Thyroid gland (tissue), 4 donors: ENCODE measurements around the gene PARD6B. TPM values are rescaled to one million over a fixed set of nuclear protein-coding genes. Genes with fewer than 3 reads are reported as not detected.
"Not testable (repeated sequence)": the region's sequence is repeated elsewhere in the genome, so short reads cannot be mapped to it uniquely, and the experiment has no call there.

ENCODE experiments used
- DNase-seq, 2 donors: peaks; one replicate each; pipeline ENCODE4 v3.0.0-alpha.2; 2019
- H3K27ac ChIP-seq, 3 donors: fragments of 200-600 bp; sonication (generic); 1 replicate in 2 of 3; 2 replicates in 1 of 3; pipeline ENCODE4 v1.5.1; 2016 to 2019; ENCODE audit warnings: mild to moderate bottlenecking in 1 of 3, moderate library complexity in 1 of 3
- H3K27me3 ChIP-seq: fragments of 200-600 bp; sonication (generic); one replicate; pipeline ENCODE4 v1.5.1; 2019
- H3K36me3 ChIP-seq, 2 donors: fragments of 200-600 bp; sonication (generic); one replicate each; pipeline ENCODE4 v1.5.1; 2016 to 2019
- H3K4me1 ChIP-seq, 2 donors: fragments of 200-600 bp; sonication (generic); one replicate each; pipeline ENCODE4 v1.5.1; 2017 to 2019
- H3K4me3 ChIP-seq, 3 donors: fragments of 200-600 bp; sonication (generic); replicated peaks in 1 of 3; 1 replicate in 2 of 3; 2 replicates in 1 of 3; pipeline ENCODE4 v1.5.1; 2016; ENCODE audit warnings: mild to moderate bottlenecking in 1 of 3
- H3K9me3 ChIP-seq: fragments of 200-600 bp; sonication (generic); one replicate; pipeline ENCODE4 v1.5.1; 2017
- CTCF ChIP-seq, 6 experiments: fragments of 200-600 bp in 3 of 6; fragments of 450-650 bp in 3 of 6; sonication (generic) in 3 of 6; IDR thresholded peaks; one replicate each; pipeline ENCODE4 v1.5.1; 2016 to 2019; ENCODE audit warnings: antibody characterized with exemption in 6 of 6, mild to moderate bottlenecking in 2 of 6, inconsistent platforms in 1 of 6, moderate library complexity in 1 of 6
- POLR2A ChIP-seq, 2 donors: fragments of 450-650 bp; IDR thresholded peaks; one replicate each; pipeline ENCODE4 v1.6.1; 2017; ENCODE audit warnings: antibody characterized with exemption in 2 of 2, mild to moderate bottlenecking in 2 of 2, moderate library complexity in 1 of 2
- WGBS, 2 donors: methylation state at CpG; one replicate each; pipeline ENCODE4 v1.1.5; 2017; 5-methylcytosine and 5-hydroxymethylcytosine counted together
- intact Hi-C: fragments of 100-400 bp; cut with DNase I; formaldehyde crosslinking; loops from one replicate; pipeline ENCODE4 v1.15.1; 2023
- total RNA-seq, 4 donors: library from RNA; depleted of rRNA; stranded (reverse); fragments of >200 nt; gene quantifications; one replicate each; pipeline ENCODE4 v1.2.3, GENCODE V29; 2016

PARD6B gene
- total RNA-seq, 4 donors from 2014 or later: 14.3 to 18.1 (median 17.7) TPM

- no peak for DNase-seq
- WGBS, 2 donors: 81 to 85% methylated on average over 9 of the region's 9 CpGs
- Histone ChIP-seq H3K4me1 (peaks cover 4 to 6% of the 10 kb centered on the region in 2 donors), H3K27me3 (no peaks in the 10 kb centered on the region), H3K27ac (no peak overlapping the region), H3K4me3 (no peak overlapping the region), H3K36me3 (no peaks in the 10 kb centered on the region), H3K9me3 (no peaks in the 10 kb centered on the region)
- intact Hi-C loops: no loop called here
- no peak for TF ChIP-seq POLR2A (IDR thresholded peaks at IDR 0.05)
- no peak for TF ChIP-seq CTCF (IDR thresholded peaks at IDR 0.05)
Measured at GRCh38 chr20:50695135-50695872, 36.1 kb upstream of the PARD6B start.

GRCh38 chr20:50698255-50698654, 33.1 kb upstream of the PARD6B start:
- H3K36me3 ChIP-seq, H3K27ac ChIP-seq, intact Hi-C loops, DNase-seq, H3K27me3 ChIP-seq, H3K4me3 ChIP-seq, H3K9me3 ChIP-seq: not testable (repeated sequence)
- peaks cover 11 to 13% of the 10 kb centered on the region in 2 donors for H3K4me1 ChIP-seq
- WGBS, 2 donors: 93% methylated on average over 7 of the region's 7 CpGs

GRCh38 chr20:50699688-50700087, 31.7 kb upstream of the PARD6B start:
- Histone ChIP-seq H3K27ac (no peak overlapping the region), H3K9me3 (no peaks in the 10 kb centered on the region), H3K4me3 (no peak overlapping the region), H3K4me1 (peaks cover 11 to 13% of the 10 kb centered on the region in 2 donors), H3K36me3 (no peaks in the 10 kb centered on the region), H3K27me3 (no peaks in the 10 kb centered on the region)
- intact Hi-C loops: no loop called here
- TF ChIP-seq CTCF (IDR thresholded peaks at IDR 0.05): no peak
- TF ChIP-seq POLR2A (IDR thresholded peaks at IDR 0.05): no peak
- 97 to 98% methylated on average over 5 of the region's 5 CpGs for WGBS, 2 donors
- no peak for DNase-seq

- DNase-seq: peak; percentile 32 to 50
- Histone ChIP-seq H3K27me3 (no peaks in the 10 kb centered on the region), H3K4me3 (no peak overlapping the region), H3K36me3 (no peaks in the 10 kb centered on the region), H3K27ac (peak overlapping the region; percentile 43 to 64 (median 63)), H3K4me1 (peaks cover 11 to 13% of the 10 kb centered on the region in 2 donors), H3K9me3 (no peaks in the 10 kb centered on the region)
- WGBS, 2 donors: 57 to 65% methylated on average over 11 of the region's 11 CpGs
- no peak for TF ChIP-seq POLR2A (IDR thresholded peaks at IDR 0.05)
- no peak for TF ChIP-seq CTCF (IDR thresholded peaks at IDR 0.05)
- intact Hi-C loops: no loop called here
Measured at GRCh38 chr20:50701041-50701963, 30.1 kb upstream of the PARD6B start.

- H3K9me3 ChIP-seq, H3K36me3 ChIP-seq, H3K27ac ChIP-seq, intact Hi-C loops, H3K4me3 ChIP-seq, DNase-seq, H3K27me3 ChIP-seq: not testable (repeated sequence)
- peaks cover 11 to 13% of the 10 kb centered on the region in 2 donors for H3K4me1 ChIP-seq
- WGBS, 2 donors: 82 to 89% methylated on average over 9 of the region's 9 CpGs
Measured at GRCh38 chr20:50703651-50704438, 27.5 kb upstream of the PARD6B start.
